ENCODE results near the gene HBZ. TPM values are rescaled to one million over a fixed set of nuclear protein-coding genes. Genes with fewer than 3 reads are reported as not detected.
"Not testable (repeated sequence)": the region's sequence is repeated elsewhere in the genome, so short reads cannot be mapped to it uniquely, and the experiment has no call there.

HBZ gene
- total RNA-seq, 2 experiments from 2014 or later, result not detected

GRCh38 chr16:123558-124350, 28.7 kb upstream of the HBZ start:
- H3K27ac Mint-ChIP-seq, H3K4me1 Mint-ChIP-seq, H3K4me3 Mint-ChIP-seq, H3K9me3 Mint-ChIP-seq, H3K27me3 Mint-ChIP-seq, DNase-seq, H3K36me3 Mint-ChIP-seq: not testable (repeated sequence)

- Mint-ChIP-seq H3K27ac (no peak overlapping the region), H3K4me3 (no peak overlapping the region), H3K36me3 (peaks cover 4% of the 10 kb centered on the region)
Measured at GRCh38 chr16:125011-125410, 27.4 kb upstream of the HBZ start.

DNA sequence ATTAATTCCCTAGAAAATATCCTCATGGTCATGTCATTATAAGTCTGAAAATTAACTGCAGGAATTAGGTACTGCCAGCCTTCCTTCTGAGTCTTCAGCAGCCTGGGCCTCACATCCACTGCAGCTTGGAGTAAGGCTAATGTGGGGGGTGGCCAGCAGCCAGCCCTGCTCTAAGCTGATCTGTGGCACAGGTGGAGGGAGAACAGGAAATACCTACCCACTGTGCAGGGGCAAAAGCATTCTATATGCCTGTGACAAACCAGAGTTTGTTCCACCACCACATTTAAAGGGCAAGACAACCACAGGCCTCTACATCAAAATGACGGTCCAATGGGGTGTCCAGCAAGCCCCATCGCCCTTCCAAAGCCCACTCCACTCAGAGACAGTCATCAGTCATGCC, 23.4 kb upstream of the HBZ start:
- no peak overlapping the region for H3K27ac Mint-ChIP-seq
- H3K4me3 Mint-ChIP-seq, result no peak overlapping the region
- peaks cover 23% of the 10 kb centered on the region for H3K4me1 Mint-ChIP-seq
- DNase-seq, result no peak
- H3K27me3 Mint-ChIP-seq, result no peaks in the 10 kb centered on the region
- no peaks in the 10 kb centered on the region for H3K9me3 Mint-ChIP-seq
- H3K36me3 Mint-ChIP-seq, result peaks cover 4% of the 10 kb centered on the region

More at GRCh38 chr16:125011-125410, 27.4 kb upstream of the HBZ start:
- no peak for DNase-seq
- no peaks in the 10 kb centered on the region for H3K9me3 Mint-ChIP-seq
- peaks cover 10% of the 10 kb centered on the region for H3K4me1 Mint-ChIP-seq
- no peaks in the 10 kb centered on the region for H3K27me3 Mint-ChIP-seq

- no peak overlapping the region for H3K27ac Mint-ChIP-seq
- no peaks in the 10 kb centered on the region for H3K9me3 Mint-ChIP-seq
- H3K36me3 Mint-ChIP-seq, result peaks cover 10% of the 10 kb centered on the region
- peaks cover 28% of the 10 kb centered on the region for H3K4me1 Mint-ChIP-seq
- H3K27me3 Mint-ChIP-seq, result no peaks in the 10 kb centered on the region
- DNase-seq, result no peak
- no peak overlapping the region for H3K4me3 Mint-ChIP-seq
Measured at GRCh38 chr16:130533-131173, 21.8 kb upstream of the HBZ start.

- peaks cover 34% of the 10 kb centered on the region for H3K4me1 Mint-ChIP-seq
- no peak overlapping the region for H3K27ac Mint-ChIP-seq
- H3K36me3 Mint-ChIP-seq, result peaks cover 14% of the 10 kb centered on the region
- no peaks in the 10 kb centered on the region for H3K27me3 Mint-ChIP-seq
- H3K9me3 Mint-ChIP-seq, result no peaks in the 10 kb centered on the region
- H3K4me3 Mint-ChIP-seq, result no peak overlapping the region
- DNase-seq, result no peak
Measured at GRCh38 chr16:132120-132519, 20.3 kb upstream of the HBZ start.

DNA sequence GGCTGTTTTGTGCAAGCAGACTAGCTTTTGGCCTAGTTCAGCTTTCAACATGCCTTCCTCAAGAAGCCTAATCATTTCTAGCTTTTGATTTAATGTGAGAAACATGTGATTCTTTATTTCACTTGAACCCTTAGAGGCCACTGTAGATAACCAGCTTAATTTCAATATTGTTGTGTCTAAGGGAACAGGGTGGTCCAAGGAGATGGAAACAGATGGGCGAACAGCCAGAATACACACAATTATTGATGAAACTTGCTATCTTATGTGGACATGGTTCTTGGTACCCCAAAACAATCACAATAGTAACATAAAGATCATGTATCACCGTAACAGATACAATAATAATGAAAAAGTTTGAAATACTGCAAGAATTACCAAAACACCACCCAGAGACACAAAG, 18.7 kb upstream of the HBZ start:
- peaks cover 34% of the 10 kb centered on the region for H3K4me1 Mint-ChIP-seq

GRCh38 chr16:138049-138417, 14.4 kb upstream of the HBZ start:
- Mint-ChIP-seq H3K27ac (peak overlapping the region; percentile 83), H3K9me3 (no peaks in the 10 kb centered on the region), H3K4me1 (peaks cover 16% of the 10 kb centered on the region), H3K4me3 (peak overlapping the region; percentile 84), H3K27me3 (no peaks in the 10 kb centered on the region), H3K36me3 (peaks cover 12% of the 10 kb centered on the region)
- peak; percentile 34 for DNase-seq

More for the DNA sequence above, 18.7 kb upstream of the HBZ start:
- Mint-ChIP-seq H3K9me3 (no peaks in the 10 kb centered on the region), H3K4me3 (no peak overlapping the region), H3K27ac (no peak overlapping the region), H3K27me3 (no peaks in the 10 kb centered on the region), H3K36me3 (peaks cover 15% of the 10 kb centered on the region)
- DNase-seq, result no peak

GRCh38 chr16:140175-140857, 12.1 kb upstream of the HBZ start:
- Mint-ChIP-seq H3K27ac (no peak overlapping the region), H3K36me3 (peaks cover 5% of the 10 kb centered on the region), H3K27me3 (no peaks in the 10 kb centered on the region), H3K4me1 (peaks cover 6% of the 10 kb centered on the region), H3K4me3 (no peak overlapping the region), H3K9me3 (no peaks in the 10 kb centered on the region)
- no peak for DNase-seq

DNA sequence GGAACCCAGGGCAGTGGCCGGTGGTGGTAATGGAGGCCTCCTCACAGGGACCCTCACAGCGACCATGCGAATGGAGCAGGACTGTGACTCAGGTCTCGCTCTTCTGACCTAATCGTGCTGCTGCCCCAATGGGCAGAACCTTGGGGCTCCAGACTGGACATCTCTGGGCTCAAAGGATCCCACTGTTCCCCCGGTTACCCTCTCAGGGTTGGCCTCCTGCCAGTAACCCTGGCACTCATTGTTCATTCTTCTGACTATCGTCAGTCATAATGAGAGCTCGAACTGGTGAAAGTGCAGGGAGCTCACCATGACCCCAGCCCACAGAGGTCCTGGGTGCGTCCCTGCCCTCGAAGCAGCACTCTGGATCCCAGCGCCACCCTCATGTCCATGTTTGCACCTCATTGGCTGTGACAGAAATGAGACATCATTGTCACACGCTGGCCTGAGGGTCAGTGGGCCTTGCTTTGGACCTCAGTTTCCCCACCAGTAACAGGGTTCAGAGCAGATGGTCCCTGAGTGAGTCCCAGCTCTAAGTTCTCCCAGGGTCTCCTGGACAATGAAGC, 10.0 kb upstream of the HBZ start:
- Mint-ChIP-seq H3K4me1 (no peaks in the 10 kb centered on the region), H3K27me3 (peaks cover 4% of the 10 kb centered on the region), H3K4me3 (no peak overlapping the region), H3K36me3 (peaks cover 2% of the 10 kb centered on the region), H3K27ac (no peak overlapping the region), H3K9me3 (no peaks in the 10 kb centered on the region)
- no peak for DNase-seq

- H3K36me3 Mint-ChIP-seq, result no peaks in the 10 kb centered on the region
- no peak overlapping the region for H3K4me3 Mint-ChIP-seq
- peaks cover 4% of the 10 kb centered on the region for H3K27me3 Mint-ChIP-seq
- no peak overlapping the region for H3K27ac Mint-ChIP-seq
- no peak for DNase-seq
- H3K4me1 Mint-ChIP-seq, result no peaks in the 10 kb centered on the region
- H3K9me3 Mint-ChIP-seq, result no peaks in the 10 kb centered on the region
Measured at GRCh38 chr16:143047-143446, 9.4 kb upstream of the HBZ start.

DNA sequence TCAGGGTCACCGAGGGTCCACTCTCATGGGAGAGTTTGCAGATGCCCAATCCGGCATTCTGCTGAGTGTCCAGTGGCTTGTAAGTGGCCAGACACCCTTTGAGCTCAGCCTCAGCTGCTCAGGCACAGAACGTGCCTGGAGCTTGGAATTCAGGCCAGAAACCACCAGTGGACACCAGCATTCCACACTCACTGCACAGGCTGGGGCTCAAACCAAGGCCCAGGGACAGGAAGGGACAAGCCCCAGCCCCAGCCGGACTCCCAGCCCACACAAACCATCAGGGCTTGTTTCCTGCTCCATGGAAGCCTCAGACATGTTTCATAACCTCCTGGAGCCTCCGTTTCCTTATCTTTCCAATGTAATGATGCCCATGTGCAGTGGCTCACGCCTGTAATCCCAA, 9.0 kb upstream of the HBZ start:
- H3K27me3 Mint-ChIP-seq, result peaks cover 4% of the 10 kb centered on the region
- no peaks in the 10 kb centered on the region for H3K9me3 Mint-ChIP-seq
- no peaks in the 10 kb centered on the region for H3K4me1 Mint-ChIP-seq

GRCh38 chr16:144797-145252, 7.6 kb upstream of the HBZ start:
- Mint-ChIP-seq H3K9me3 (no peaks in the 10 kb centered on the region), H3K27ac (no peak overlapping the region), H3K36me3 (no peaks in the 10 kb centered on the region), H3K4me3 (no peak overlapping the region), H3K27me3 (peaks cover 10% of the 10 kb centered on the region), H3K4me1 (no peaks in the 10 kb centered on the region)
- DNase-seq, result no peak

More for the DNA sequence above, 9.0 kb upstream of the HBZ start:
- no peak for DNase-seq
- Mint-ChIP-seq H3K4me3 (no peak overlapping the region), H3K36me3 (no peaks in the 10 kb centered on the region), H3K27ac (no peak overlapping the region)

DNA sequence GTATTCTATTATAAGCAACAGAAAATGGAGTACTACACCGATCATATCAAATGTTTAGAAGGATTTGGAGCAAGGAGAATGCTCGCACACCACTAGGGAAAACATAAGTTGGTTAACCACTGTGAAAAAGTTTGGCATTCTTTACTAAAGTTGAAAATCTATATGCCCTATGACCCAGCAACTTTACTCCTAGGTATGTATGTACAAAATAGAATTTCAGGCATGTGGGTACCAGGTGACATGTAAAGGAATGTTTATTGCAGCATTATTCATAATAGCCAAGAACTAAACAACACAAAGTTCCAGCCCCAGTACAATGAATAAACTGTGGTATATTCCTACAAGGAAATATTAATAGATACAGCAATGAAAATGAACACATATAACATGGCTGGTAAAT, 5.8 kb upstream of the HBZ start:
- Mint-ChIP-seq H3K4me3 (no peak overlapping the region), H3K9me3 (no peaks in the 10 kb centered on the region), H3K27ac (no peak overlapping the region)

GRCh38 chr16:149024-149660, 3.3 kb upstream of the HBZ start:
- no peak overlapping the region for H3K27ac Mint-ChIP-seq
- H3K4me3 Mint-ChIP-seq, result no peak overlapping the region
- H3K27me3 Mint-ChIP-seq, result peaks cover 22% of the 10 kb centered on the region
- no peaks in the 10 kb centered on the region for H3K9me3 Mint-ChIP-seq
- no peaks in the 10 kb centered on the region for H3K36me3 Mint-ChIP-seq
- no peaks in the 10 kb centered on the region for H3K4me1 Mint-ChIP-seq
- no peak for DNase-seq

More for the DNA sequence above, 5.8 kb upstream of the HBZ start:
- Mint-ChIP-seq H3K36me3 (no peaks in the 10 kb centered on the region), H3K27me3 (peaks cover 11% of the 10 kb centered on the region), H3K4me1 (no peaks in the 10 kb centered on the region)
- DNase-seq, result no peak

DNA sequence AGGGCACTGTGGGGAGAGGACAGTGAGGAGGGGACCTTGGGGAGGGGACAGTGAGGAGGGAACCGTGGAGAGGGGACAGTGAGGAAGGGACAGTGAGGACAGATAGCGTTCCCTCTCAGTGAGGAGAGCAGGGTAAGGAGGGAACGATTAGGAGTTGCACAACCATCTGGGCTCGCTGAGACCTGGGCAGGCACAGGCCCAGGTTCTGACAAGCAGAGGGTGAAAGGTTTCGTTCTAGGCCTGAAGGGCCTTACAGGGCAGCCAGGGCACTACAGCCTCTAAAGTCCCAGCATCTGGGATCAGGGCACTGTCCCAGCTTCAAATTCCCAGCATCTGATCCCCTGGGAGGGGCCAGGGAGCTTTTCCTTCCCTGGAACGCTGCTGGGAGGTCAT, 681 bp downstream of the HBZ start:
- not testable (repeated sequence) for DNase-seq, H3K4me1 Mint-ChIP-seq, H3K4me3 Mint-ChIP-seq, H3K27ac Mint-ChIP-seq, H3K36me3 Mint-ChIP-seq, H3K9me3 Mint-ChIP-seq
- peaks cover 46% of the 10 kb centered on the region for H3K27me3 Mint-ChIP-seq
